Measurements from ENCODE around the gene USP38. TPM values are rescaled to one million over a fixed set of nuclear protein-coding genes. Genes with fewer than 3 reads are reported as not detected.

Gene USP38
- polyA plus RNA-seq, 3 donors, result 7.3 to 19.3 (median 12.4) TPM

DNA sequence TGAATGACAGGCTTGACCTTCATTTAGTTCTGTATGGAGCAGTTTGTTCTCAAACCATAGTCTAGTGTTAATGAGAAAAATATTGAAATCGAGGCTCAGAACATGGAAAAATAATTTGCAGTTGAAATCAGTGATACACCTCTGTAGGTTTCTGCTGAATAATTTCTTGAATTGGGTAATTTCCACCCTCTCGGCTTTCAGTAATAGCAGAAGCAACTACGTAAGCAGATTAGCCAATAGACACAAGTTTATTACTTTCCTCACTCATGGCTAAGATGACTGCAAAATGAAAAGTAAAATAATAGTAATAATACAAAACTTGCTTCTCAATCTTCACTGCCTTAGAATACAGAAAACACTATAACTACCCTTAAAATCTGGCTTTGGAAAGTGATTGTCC lies 46.0 kb downstream of the USP38 start:
- Histone ChIP-seq H3K4me3 (replicated peaks in 1 of 3; ENCODE audit: low read depth in 2 of 3, low read length in 3 of 3) (no peak overlapping the region), H3K4me1 (ENCODE audit: control insufficient read depth in 1 of 2, insufficient read depth in 2 of 2, low read length in 2 of 2) (peaks cover 13 to 14% of the 10 kb centered on the region in 2 donors), H3K4me2 (replicated peaks; ENCODE audit: extremely low read depth, low read length, poor library complexity, severe bottlenecking) (peak overlapping the region; percentile 37), H2AFZ (ENCODE audit: insufficient read depth, low read depth, low read length, poor library complexity, severe bottlenecking) (peak overlapping the region; percentile 41), H3K9me3 (replicated peaks in 1 of 2; ENCODE audit: control insufficient read depth in 1 of 2, insufficient read depth in 1 of 2, low read length in 2 of 2) (no peaks in the 10 kb centered on the region), H3K27me3 (ENCODE audit: control insufficient read depth in 2 of 2, insufficient read depth in 2 of 2, low read length in 2 of 2) (no peaks in the 10 kb centered on the region), H3K36me3 (replicated peaks in 1 of 2; ENCODE audit: control insufficient read depth in 1 of 2, insufficient read depth in 2 of 2, low read length in 2 of 2) (no peaks in the 10 kb centered on the region), H3K79me2 (ENCODE audit: insufficient read depth, low read length) (no peaks in the 10 kb centered on the region), H3K27ac (ENCODE audit: low read depth in 1 of 2, low read length in 2 of 2) (peak overlapping the region in 1 of 2 donors; percentile 68), H3K9ac (ENCODE audit: insufficient read depth, low read length, poor library complexity, severe bottlenecking) (no peak overlapping the region), H4K20me1 (ENCODE audit: insufficient read depth, low read length) (no peaks in the 10 kb centered on the region)
- TF ChIP-seq, protein P1, sequence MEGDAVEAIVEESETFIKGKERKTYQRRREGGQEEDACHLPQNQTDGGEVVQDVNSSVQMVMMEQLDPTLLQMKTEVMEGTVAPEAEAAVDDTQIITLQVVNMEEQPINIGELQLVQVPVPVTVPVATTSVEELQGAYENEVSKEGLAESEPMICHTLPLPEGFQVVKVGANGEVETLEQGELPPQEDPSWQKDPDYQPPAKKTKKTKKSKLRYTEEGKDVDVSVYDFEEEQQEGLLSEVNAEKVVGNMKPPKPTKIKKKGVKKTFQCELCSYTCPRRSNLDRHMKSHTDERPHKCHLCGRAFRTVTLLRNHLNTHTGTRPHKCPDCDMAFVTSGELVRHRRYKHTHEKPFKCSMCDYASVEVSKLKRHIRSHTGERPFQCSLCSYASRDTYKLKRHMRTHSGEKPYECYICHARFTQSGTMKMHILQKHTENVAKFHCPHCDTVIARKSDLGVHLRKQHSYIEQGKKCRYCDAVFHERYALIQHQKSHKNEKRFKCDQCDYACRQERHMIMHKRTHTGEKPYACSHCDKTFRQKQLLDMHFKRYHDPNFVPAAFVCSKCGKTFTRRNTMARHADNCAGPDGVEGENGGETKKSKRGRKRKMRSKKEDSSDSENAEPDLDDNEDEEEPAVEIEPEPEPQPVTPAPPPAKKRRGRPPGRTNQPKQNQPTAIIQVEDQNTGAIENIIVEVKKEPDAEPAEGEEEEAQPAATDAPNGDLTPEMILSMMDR (IDR thresholded peaks at IDR 0.05), result no peak
- WGBS (ENCODE audit: insufficient coverage), result no CpG with 5 or more reads among the region's 3 CpGs
- H3K27me3 Mint-ChIP-seq (ENCODE audit: low read depth in 3 of 3), result peaks cover 0 to 1% (median 0%) of the 10 kb centered on the region in 3 donors
- peaks cover 15% of the 10 kb centered on the region for H3K4me1 Mint-ChIP-seq
- peak; percentile 68 to 89 (median 87) for DNase-seq
- H3K9me3 Mint-ChIP-seq, result no peaks in the 10 kb centered on the region
- intact Hi-C loops (cut with micrococcal nuclease), result no loop called here
- H3K4me3 Mint-ChIP-seq, result peak overlapping the region; percentile 42 to 48
- H3K36me3 Mint-ChIP-seq, result peaks cover 1 to 5% of the 10 kb centered on the region in 2 donors
- H3K27ac Mint-ChIP-seq, result peak overlapping the region; percentile 74 to 91 (median 90)

DNA sequence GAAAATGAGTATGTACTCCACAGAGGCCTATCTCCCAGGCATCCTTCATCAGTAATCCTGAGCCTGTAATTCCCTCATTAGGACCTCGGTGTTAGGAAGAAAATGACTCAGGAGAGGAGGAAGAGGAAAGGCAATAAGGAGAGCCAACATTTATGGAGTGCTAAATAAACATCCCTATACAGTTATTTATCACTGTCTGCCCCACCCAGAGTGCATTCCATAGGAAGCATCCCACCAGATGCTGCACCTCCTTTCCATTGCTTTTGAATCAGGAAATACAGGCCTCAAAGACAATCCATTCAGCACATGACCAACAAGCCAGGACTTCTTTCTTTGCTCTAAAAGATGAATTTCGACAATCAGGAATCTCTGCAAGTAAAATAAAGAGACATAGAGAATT lies 47.6 kb downstream of the USP38 start:
- Mint-ChIP-seq H3K36me3 (no peaks in the 10 kb centered on the region), H3K27ac (peak overlapping the region in 3 of 7 donors; percentile 3 to 74 (median 52)), H3K4me1 (peaks cover 15% of the 10 kb centered on the region), H3K27me3 (ENCODE audit: low read depth in 3 of 3) (peaks cover 0 to 1% (median 0%) of the 10 kb centered on the region in 3 donors), H3K4me3 (no peak overlapping the region), H3K9me3 (no peaks in the 10 kb centered on the region)
- Histone ChIP-seq H3K27ac (ENCODE audit: low read depth in 1 of 2, low read length in 2 of 2) (no peak overlapping the region), H3K9ac (ENCODE audit: insufficient read depth, low read length, poor library complexity, severe bottlenecking) (no peak overlapping the region), H4K20me1 (ENCODE audit: insufficient read depth, low read length) (no peaks in the 10 kb centered on the region), H3K4me3 (replicated peaks in 1 of 3; ENCODE audit: low read depth in 2 of 3, low read length in 3 of 3) (no peak overlapping the region), H3K27me3 (ENCODE audit: control insufficient read depth in 2 of 2, insufficient read depth in 2 of 2, low read length in 2 of 2) (no peaks in the 10 kb centered on the region), H3K79me2 (ENCODE audit: insufficient read depth, low read length) (no peaks in the 10 kb centered on the region), H2AFZ (ENCODE audit: insufficient read depth, low read depth, low read length, poor library complexity, severe bottlenecking) (peak overlapping the region; percentile 6), H3K36me3 (replicated peaks in 1 of 2; ENCODE audit: control insufficient read depth in 1 of 2, insufficient read depth in 2 of 2, low read length in 2 of 2) (no peaks in the 10 kb centered on the region), H3K9me3 (replicated peaks in 1 of 2; ENCODE audit: control insufficient read depth in 1 of 2, insufficient read depth in 1 of 2, low read length in 2 of 2) (no peaks in the 10 kb centered on the region), H3K4me1 (ENCODE audit: control insufficient read depth in 1 of 2, insufficient read depth in 2 of 2, low read length in 2 of 2) (peaks cover 13 to 14% of the 10 kb centered on the region in 2 donors), H3K4me2 (replicated peaks; ENCODE audit: extremely low read depth, low read length, poor library complexity, severe bottlenecking) (no peak overlapping the region)
- TF ChIP-seq, protein P1 (IDR thresholded peaks at IDR 0.05), result no peak
- no CpG with 5 or more reads among the region's 2 CpGs for WGBS (ENCODE audit: insufficient coverage)
- no peak for DNase-seq
- intact Hi-C loops (cut with micrococcal nuclease), result no loop called here

All from CD14-positive monocyte (primary cell).